A549 (cell line): ENCODE data around the gene PDE8B. TPM values are rescaled to one million over a fixed set of nuclear protein-coding genes. Genes with fewer than 3 reads are reported as not detected.

Source experiments
- ATAC-seq, 2 experiments: fragments of 200-7000 bp in 1 of 2; fragments of >200 bp in 1 of 2; cut with Nextera tagmentation in 1 of 2; cut with Tn5 transposase in 1 of 2; 3 replicates each; pipeline versions ENCODE4 v1.8.0 to v1.9.1; 2018 to 2020; ENCODE audit warnings: mild to moderate bottlenecking in 1 of 2, moderate library complexity in 1 of 2
- CTCF ChIA-PET: fragments of 300-600 bp; sonication (Branson Sonifier 250); formaldehyde crosslinking; extraction: SDS; loops from one replicate; lab custom pipeline; 2021; ENCODE audit warnings: antibody characterized with exemption, inconsistent platforms; lab: Yijun Ruan, JAX
- POLR2A ChIA-PET: fragments of 350-600 bp; formaldehyde crosslinking; extraction: SDS; loops from one replicate; lab custom pipeline; 2021; ENCODE audit warnings: antibody characterized with exemption, inconsistent platforms; lab: Yijun Ruan, JAX
- DNase-seq, 2 experiments: peaks; one replicate each; pipeline versions ENCODE4 v3.0.0 to v3.0.0-alpha.2; 2011 to 2016; ENCODE audit warnings: low read depth in 1 of 2, low spot score in 1 of 2
- FAIRE-seq: peaks from 2 replicates; lab custom pipeline; 2011; peaks lifted over from hg19 to GRCh38; lab: Jason Lieb, UNC
- H3K27ac ChIP-seq, 2 experiments: fragments of >200 bp; sonication (Bioruptor Twin); formaldehyde crosslinking; 3 replicates each; pipeline ENCODE4 v1.5.1; 2016 to 2017
- H3K4me1 ChIP-seq: fragments of >200 bp; sonication (Bioruptor Twin); formaldehyde crosslinking; 3 replicates; pipeline ENCODE4 v1.6.1; 2016
- H3K4me2 ChIP-seq: fragments of >200 bp; sonication (Bioruptor Twin); formaldehyde crosslinking; 3 replicates; pipeline ENCODE4 v1.6.1; 2016
- H3K4me3 ChIP-seq: fragments of >200 bp; sonication (Bioruptor Twin); formaldehyde crosslinking; 3 replicates; pipeline ENCODE4 v1.5.1; 2016
- H3K9me3 ChIP-seq: fragments of >200 bp; sonication (Bioruptor Twin); formaldehyde crosslinking; 3 replicates; pipeline ENCODE4 v1.6.1; 2016
- CEBPB ChIP-seq, 2 experiments: fragments of >200 bp in 1 of 2; sonication (Bioruptor Twin) in 1 of 2; formaldehyde crosslinking in 1 of 2; IDR thresholded peaks; 2 replicates each; pipeline ENCODE4 v1.6.1; 2012 to 2016
- CHD2 ChIP-seq: fragments of 150-350 bp; IDR thresholded peaks from 2 replicates; pipeline ENCODE4 v1.6.1; 2014; ENCODE audit warnings: low read length; ENCODE audit not compliant: partially characterized antibody
- CHD4 ChIP-seq: fragments of 200-600 bp; sonication (generic); IDR thresholded peaks from 2 replicates; pipeline ENCODE4 v1.6.1; 2016; ENCODE audit warnings: antibody characterized with exemption, mild to moderate bottlenecking, borderline replicate concordance
- EHF ChIP-seq: fragments of 250-450 bp; sonication (Bioruptor Pico); IDR thresholded peaks from 2 replicates; pipeline ENCODE4 v1.5.0; 2020; ENCODE audit warnings: mild to moderate bottlenecking
- EHMT2 ChIP-seq: fragments of 200-600 bp; sonication (generic); IDR thresholded peaks from 2 replicates; pipeline ENCODE4 v1.6.1; 2016; ENCODE audit warnings: antibody characterized with exemption, low read depth, mild to moderate bottlenecking, moderate library complexity
- EP300 ChIP-seq, 2 experiments: fragments of >200 bp; sonication (Bioruptor Twin); formaldehyde crosslinking; IDR thresholded peaks; 2 replicates in 1 of 2; 3 replicates in 1 of 2; pipeline ENCODE4 v1.6.1; 2016 to 2017
- ESRRA ChIP-seq: fragments of 150-350 bp; IDR thresholded peaks from 2 replicates; pipeline ENCODE4 v1.6.1; 2014; ENCODE audit warnings: mild to moderate bottlenecking, low read length, borderline replicate concordance
- FOSL2 ChIP-seq, 2 experiments: fragments of 450-650 bp in 1 of 2; fragments of >200 bp in 1 of 2; sonication (Bioruptor Twin) in 1 of 2; formaldehyde crosslinking; IDR thresholded peaks; 2 replicates each; pipeline versions ENCODE4 v1.5.0 to v1.6.1; 2016 to 2020; ENCODE audit warnings: mild to moderate bottlenecking in 1 of 2, moderate library complexity in 1 of 2
- GATA3 ChIP-seq: IDR thresholded peaks from 2 replicates; pipeline ENCODE4 v1.6.1; 2012; ENCODE audit warnings: borderline replicate concordance
- HES2 ChIP-seq: fragments of >200 bp; sonication (Bioruptor Twin); formaldehyde crosslinking; IDR thresholded peaks from 2 replicates; pipeline ENCODE4 v1.6.1; 2016
- HEYL ChIP-seq: fragments of 250-450 bp; sonication (Bioruptor Pico); IDR thresholded peaks from 2 replicates; pipeline ENCODE4 v1.8.0; 2021; ENCODE audit warnings: mild to moderate bottlenecking, moderate library complexity
- HMGXB4 ChIP-seq: fragments of 250-450 bp; sonication (Bioruptor Pico); IDR thresholded peaks from 2 replicates; pipeline ENCODE4 v1.5.0; 2021; ENCODE audit warnings: mild to moderate bottlenecking, moderate library complexity, borderline replicate concordance
- HOXB13 ChIP-seq: fragments of 250-450 bp; sonication (Bioruptor Pico); IDR thresholded peaks from 2 replicates; pipeline ENCODE4 v1.5.0; 2020; ENCODE audit warnings: low read depth, mild to moderate bottlenecking, moderate library complexity
- JUNB ChIP-seq: fragments of >200 bp; sonication (Bioruptor Twin); formaldehyde crosslinking; IDR thresholded peaks from 2 replicates; pipeline ENCODE4 v1.6.1; 2016
- MAFK ChIP-seq: fragments of 450-650 bp; IDR thresholded peaks from 2 replicates; pipeline ENCODE4 v1.6.1; 2014; ENCODE audit not compliant: partially characterized antibody
- MYC ChIP-seq: IDR thresholded peaks from 2 replicates; pipeline ENCODE4 v1.6.1; 2012; ENCODE audit warnings: mild to moderate bottlenecking, inconsistent platforms, low read length, improper control_type of control experiment, borderline replicate concordance
- NFE2L2 ChIP-seq: fragments of 150-350 bp; conservative IDR thresholded peaks from 2 replicates; pipeline ENCODE4 v1.6.1; 2014; ENCODE audit warnings: low read length
- NR3C1 ChIP-seq: fragments of >200 bp; sonication (Bioruptor Twin); formaldehyde crosslinking; IDR thresholded peaks from 3 replicates; pipeline ENCODE4 v1.6.1; 2017
- PHF8 ChIP-seq: fragments of 200-600 bp; sonication (generic); IDR thresholded peaks from 2 replicates; pipeline ENCODE4 v1.6.1; 2016; ENCODE audit warnings: low read depth, mild to moderate bottlenecking, antibody characterized with exemption, moderate library complexity, borderline replicate concordance
- POLR2A ChIP-seq: IDR thresholded peaks from 2 replicates; pipeline ENCODE4 v1.6.1; 2012; ENCODE audit warnings: mild to moderate bottlenecking, low read length
- RAD21 ChIP-seq, 2 experiments: fragments of >200 bp in 1 of 2; sonication (Bioruptor Twin) in 1 of 2; formaldehyde crosslinking in 1 of 2; IDR thresholded peaks in 1 of 2; conservative IDR thresholded peaks in 1 of 2; 2 replicates in 1 of 2; 3 replicates in 1 of 2; pipeline ENCODE4 v1.6.1; 2012 to 2018; ENCODE audit warnings: inconsistent platforms in 1 of 2
- RARB ChIP-seq: fragments of 250-450 bp; sonication (Bioruptor Pico); IDR thresholded peaks from 2 replicates; pipeline ENCODE4 v1.8.0; 2021; ENCODE audit warnings: mild to moderate bottlenecking, moderate library complexity
- SMC3 ChIP-seq: fragments of >200 bp; sonication (Bioruptor Twin); formaldehyde crosslinking; IDR thresholded peaks from 3 replicates; pipeline ENCODE4 v1.6.1; 2018; ENCODE audit warnings: inconsistent platforms
- WGBS: methylation state at CpG from one replicate; pipeline ENCODE4 v1.1.6; 2017; ENCODE audit errors: missing lambda C conversion rate; 5-methylcytosine and 5-hydroxymethylcytosine counted together
- polyA plus RNA-seq, 4 experiments: library from polyadenylated mRNA; depleted of rRNA in 3 of 4; stranded (reverse); fragments of >200 nt; fragmentation: RNase III in 1 of 4; extraction: RNeasy Plus Mini Kit Qiagen cat#74134 plus additional on column Dnase treatment in 1 of 4; gene quantifications; 2 replicates in 3 of 4; 3 replicates in 1 of 4; pipeline ENCODE4 v1.2.3, GENCODE V29; 2011 to 2017
- TF ChIP-seq, protein P1 (sequence below): fragments of >200 bp; sonication (Bioruptor Twin); formaldehyde crosslinking; IDR thresholded peaks from 3 replicates; pipeline ENCODE4 v1.5.1; 2016
- TF ChIP-seq, protein P2 (sequence below): fragments of 450-650 bp; IDR thresholded peaks from 2 replicates; pipeline ENCODE4 v1.6.1; 2014; ENCODE audit warnings: antibody characterized with exemption

Gene PDE8B
- polyA plus RNA-seq, 2 of the 4 experiments (the other 2 are of a cell fraction) = 2.0 to 4.0 TPM

DNA sequence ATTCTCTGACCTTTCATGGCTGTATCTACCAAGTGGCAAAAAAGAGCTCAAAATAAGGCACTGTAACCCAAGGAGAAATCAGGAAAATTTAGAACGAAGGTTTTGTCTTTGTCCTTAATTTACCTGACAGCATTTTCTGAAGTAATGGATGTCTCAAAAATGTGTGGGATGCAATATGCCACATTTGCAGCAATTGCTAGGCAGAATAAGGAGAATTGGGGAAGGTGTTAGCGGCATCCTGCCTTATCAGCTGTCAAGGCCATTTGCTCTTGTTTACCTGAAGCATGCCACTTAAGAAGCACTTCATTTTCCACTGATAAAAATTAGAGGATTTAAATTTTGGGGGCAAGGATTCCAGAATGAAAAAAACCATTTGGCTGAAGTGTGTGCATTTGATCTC is 39.0 kb downstream of the PDE8B start:
- TF ChIP-seq MYC = no peak
- TF ChIP-seq HES2 = no peak
- peak; percentile 61 for FAIRE-seq
- no peak overlapping the region for H3K4me2 ChIP-seq
- CTCF ChIA-PET = interaction anchor here (1.6 to 2.0 kb wide), 2 partner anchors 10 to 12 kb away, joined by 4 to 5 read pairs; no protein-coding TSS in a partner anchor
- no peak overlapping the region for H3K27ac ChIP-seq
- no peak for ATAC-seq
- no peaks in the 10 kb centered on the region for H3K4me1 ChIP-seq
- 73% methylated on average over 2 of the region's 2 CpGs for WGBS
- POLR2A ChIA-PET = no interaction called here
- no peak overlapping the region for H3K4me3 ChIP-seq
- H3K9me3 ChIP-seq = no peaks in the 10 kb centered on the region
- no peak for DNase-seq

DNA sequence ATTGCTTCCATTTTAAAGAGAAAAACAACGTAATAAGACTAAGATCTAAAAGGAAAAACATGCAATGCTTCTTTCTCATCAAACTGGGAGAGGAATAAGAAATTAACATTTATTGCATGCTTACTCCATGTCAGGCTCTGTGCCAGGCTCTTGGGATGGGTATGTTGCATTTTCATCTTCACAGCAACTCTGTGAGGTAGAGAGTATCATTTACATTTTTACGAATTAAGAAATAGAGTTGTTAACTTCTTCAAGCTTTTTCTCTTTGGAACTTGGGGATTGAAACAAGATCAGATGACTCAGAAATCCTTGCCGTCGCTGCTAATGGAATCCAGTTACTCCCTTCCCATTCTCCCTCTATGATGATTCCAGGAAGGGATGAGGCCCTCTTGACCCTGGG is 39.5 kb downstream of the PDE8B start:
- 71% methylated on average over 4 of the region's 4 CpGs for WGBS
- no peak for TF ChIP-seq EP300 (IDR thresholded peaks at IDR 0.05)
- TF ChIP-seq NR3C1 = no peak
- TF ChIP-seq, protein P1, sequence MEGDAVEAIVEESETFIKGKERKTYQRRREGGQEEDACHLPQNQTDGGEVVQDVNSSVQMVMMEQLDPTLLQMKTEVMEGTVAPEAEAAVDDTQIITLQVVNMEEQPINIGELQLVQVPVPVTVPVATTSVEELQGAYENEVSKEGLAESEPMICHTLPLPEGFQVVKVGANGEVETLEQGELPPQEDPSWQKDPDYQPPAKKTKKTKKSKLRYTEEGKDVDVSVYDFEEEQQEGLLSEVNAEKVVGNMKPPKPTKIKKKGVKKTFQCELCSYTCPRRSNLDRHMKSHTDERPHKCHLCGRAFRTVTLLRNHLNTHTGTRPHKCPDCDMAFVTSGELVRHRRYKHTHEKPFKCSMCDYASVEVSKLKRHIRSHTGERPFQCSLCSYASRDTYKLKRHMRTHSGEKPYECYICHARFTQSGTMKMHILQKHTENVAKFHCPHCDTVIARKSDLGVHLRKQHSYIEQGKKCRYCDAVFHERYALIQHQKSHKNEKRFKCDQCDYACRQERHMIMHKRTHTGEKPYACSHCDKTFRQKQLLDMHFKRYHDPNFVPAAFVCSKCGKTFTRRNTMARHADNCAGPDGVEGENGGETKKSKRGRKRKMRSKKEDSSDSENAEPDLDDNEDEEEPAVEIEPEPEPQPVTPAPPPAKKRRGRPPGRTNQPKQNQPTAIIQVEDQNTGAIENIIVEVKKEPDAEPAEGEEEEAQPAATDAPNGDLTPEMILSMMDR = no peak
- no peak for TF ChIP-seq NFE2L2
- no peak for TF ChIP-seq PHF8
- TF ChIP-seq RARB = no peak
- no peak for TF ChIP-seq MAFK
- no peak for TF ChIP-seq HEYL (CRISPR knock-in tag)
- no peak for TF ChIP-seq CEBPB (IDR thresholded peaks at IDR 0.05)
- no peak for TF ChIP-seq RAD21 (conservative IDR thresholded peaks at IDR 0.05 in 1 of 2, IDR thresholded peaks at IDR 0.05 in 1 of 2)
- TF ChIP-seq ESRRA = no peak
- CTCF ChIA-PET = interaction anchor here (1.6 kb wide), 1 partner anchor 12 kb away, joined by 4 read pairs; no protein-coding TSS in a partner anchor
- ATAC-seq (no peak), DNase-seq (no peak), FAIRE-seq (no peak)
- no peak overlapping the region for H3K4me3 ChIP-seq
- H3K4me2 ChIP-seq = no peak overlapping the region
- no peaks in the 10 kb centered on the region for H3K4me1 ChIP-seq
- POLR2A ChIA-PET = no interaction called here
- H3K9me3 ChIP-seq = no peaks in the 10 kb centered on the region
- no peak overlapping the region for H3K27ac ChIP-seq

GRCh38 chr5:77251921-77252320 is 41.4 kb downstream of the PDE8B start:
- no peaks in the 10 kb centered on the region for H3K9me3 ChIP-seq
- FAIRE-seq (no peak), DNase-seq (no peak), ATAC-seq (no peak)
- TF ChIP-seq, protein P2, sequence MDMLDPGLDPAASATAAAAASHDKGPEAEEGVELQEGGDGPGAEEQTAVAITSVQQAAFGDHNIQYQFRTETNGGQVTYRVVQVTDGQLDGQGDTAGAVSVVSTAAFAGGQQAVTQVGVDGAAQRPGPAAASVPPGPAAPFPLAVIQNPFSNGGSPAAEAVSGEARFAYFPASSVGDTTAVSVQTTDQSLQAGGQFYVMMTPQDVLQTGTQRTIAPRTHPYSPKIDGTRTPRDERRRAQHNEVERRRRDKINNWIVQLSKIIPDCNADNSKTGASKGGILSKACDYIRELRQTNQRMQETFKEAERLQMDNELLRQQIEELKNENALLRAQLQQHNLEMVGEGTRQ = no peak
- TF ChIP-seq HMGXB4 (CRISPR knock-in tag) (no peak), EHMT2 (no peak), HOXB13 (no peak), POLR2A (no peak), FOSL2 (IDR thresholded peaks at IDR 0.05) (no peak), FOSL2 (CRISPR knock-in tag; IDR thresholded peaks at IDR 0.05) (no peak), GATA3 (no peak), RARB (no peak), ESRRA (no peak), JUNB (no peak), MYC (no peak), SMC3 (no peak), CHD4 (no peak), CHD2 (no peak), EHF (CRISPR knock-in tag) (no peak)
- CTCF ChIA-PET = interaction anchor here (1.5 kb wide), 1 partner anchor 10 kb away, joined by 5 read pairs; no protein-coding TSS in a partner anchor
- no peak overlapping the region for H3K4me3 ChIP-seq
- no peaks in the 10 kb centered on the region for H3K4me1 ChIP-seq
- H3K4me2 ChIP-seq = no peak overlapping the region
- H3K27ac ChIP-seq = no peak overlapping the region
- 49% methylated on average over 3 of the region's 3 CpGs for WGBS
- POLR2A ChIA-PET = no interaction called here
